Neuron (in vitro differentiated cells): Measurements from ENCODE around the gene HOXD12.

ENCODE experiments used
- H2AFZ ChIP-seq: one replicate; pipeline ENCODE4 v1.6.1; 2013; ENCODE audit warnings: low read depth, mild to moderate bottlenecking, inconsistent platforms, low read length, moderate library complexity
- H3K27me3 ChIP-seq: one replicate; pipeline ENCODE4 v1.6.1; 2013; ENCODE audit warnings: low read length; ENCODE audit not compliant: insufficient read depth
- H3K36me3 ChIP-seq: one replicate; pipeline ENCODE4 v1.6.1; 2013; ENCODE audit warnings: low read length; ENCODE audit not compliant: insufficient read depth
- H3K4me1 ChIP-seq: one replicate; pipeline ENCODE4 v1.6.1; 2013; ENCODE audit warnings: low read length; ENCODE audit not compliant: insufficient read depth
- H3K4me3 ChIP-seq: 2 replicates; pipeline ENCODE4 v1.5.1; 2013; ENCODE audit warnings: mild to moderate bottlenecking, low read length, moderate library complexity
- H3K9me3 ChIP-seq: one replicate; pipeline ENCODE4 v1.6.1; 2013; ENCODE audit warnings: low read length

The HOXD12 gene

GRCh38 chr2:176147800-176148496 lies 48.4 kb downstream of the HOXD12 start:
- Histone ChIP-seq H3K4me3 (no peak overlapping the region), H3K36me3 (no peaks in the 10 kb centered on the region)

GRCh38 chr2:176148751-176149421 lies 49.3 kb downstream of the HOXD12 start:
- peaks cover 93% of the 10 kb centered on the region for H3K27me3 ChIP-seq
- H3K4me3 ChIP-seq = no peak overlapping the region
- no peaks in the 10 kb centered on the region for H3K36me3 ChIP-seq
- no peak overlapping the region for H2AFZ ChIP-seq
- no peaks in the 10 kb centered on the region for H3K9me3 ChIP-seq
- H3K4me1 ChIP-seq = no peaks in the 10 kb centered on the region

More at GRCh38 chr2:176147800-176148496, 48.4 kb downstream of the HOXD12 start:
- Histone ChIP-seq H2AFZ (no peak overlapping the region), H3K4me1 (no peaks in the 10 kb centered on the region), H3K27me3 (peaks cover 92% of the 10 kb centered on the region), H3K9me3 (no peaks in the 10 kb centered on the region)

DNA sequence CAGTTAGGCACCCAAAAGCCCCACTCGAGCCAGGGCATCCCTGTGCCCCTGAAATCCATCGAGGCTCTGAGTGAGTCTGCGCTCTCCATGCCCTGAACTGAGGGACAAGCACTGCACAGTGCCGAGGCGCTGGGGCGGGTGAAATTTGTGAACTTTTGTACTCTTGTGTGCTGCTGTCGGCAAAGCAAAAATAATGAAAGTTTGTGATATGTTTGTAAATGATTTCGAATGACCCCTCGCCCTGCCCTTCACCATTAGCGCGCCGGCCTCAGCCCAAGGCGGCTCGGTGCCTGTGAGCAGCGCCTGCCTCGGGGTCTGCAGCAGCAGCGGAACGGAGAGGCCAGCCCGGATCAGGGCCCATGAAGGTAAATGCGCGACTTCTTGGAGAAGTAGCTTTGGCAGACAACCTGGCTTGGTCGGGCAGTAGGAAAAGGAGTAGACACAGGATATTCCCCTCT lies 49.9 kb downstream of the HOXD12 start:
- Histone ChIP-seq H3K9me3 (no peaks in the 10 kb centered on the region), H3K27me3 (peaks cover 95% of the 10 kb centered on the region), H2AFZ (no peak overlapping the region), H3K36me3 (no peaks in the 10 kb centered on the region), H3K4me1 (no peaks in the 10 kb centered on the region), H3K4me3 (no peak overlapping the region)

DNA sequence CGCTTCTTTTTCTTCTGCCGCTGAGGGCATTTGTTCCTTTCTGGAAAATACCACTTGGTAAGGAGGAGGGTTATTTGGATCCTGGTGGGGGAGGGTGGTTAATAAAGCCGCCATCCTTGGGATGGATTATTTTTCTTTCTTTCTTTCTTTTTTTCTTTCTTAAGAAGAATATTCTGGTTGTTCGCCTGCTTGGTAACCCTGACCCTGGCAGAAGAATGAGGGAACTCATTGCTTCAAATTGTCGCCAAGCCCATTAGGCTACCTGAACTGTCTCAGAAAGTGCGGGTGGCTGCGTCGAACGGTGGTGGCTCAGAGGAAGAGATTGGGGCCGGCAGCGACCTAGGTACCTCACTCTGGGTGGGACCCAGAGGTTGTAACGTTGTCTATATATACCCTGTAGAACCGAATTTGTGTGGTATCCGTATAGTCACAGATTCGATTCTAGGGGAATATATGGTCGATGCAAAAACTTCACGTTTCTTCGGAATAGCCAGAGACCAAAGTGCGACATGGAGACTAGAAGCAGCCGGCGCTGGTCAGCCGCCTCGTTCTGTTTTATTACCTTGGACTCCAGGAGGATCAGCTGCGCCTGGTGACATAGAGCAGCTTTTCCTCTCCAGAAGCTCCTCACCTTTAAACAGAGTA lies 50.5 kb downstream of the HOXD12 start:
- no peak overlapping the region for H2AFZ ChIP-seq
- H3K36me3 ChIP-seq = no peaks in the 10 kb centered on the region
- no peaks in the 10 kb centered on the region for H3K4me1 ChIP-seq
- H3K27me3 ChIP-seq = peaks cover 96% of the 10 kb centered on the region
- H3K9me3 ChIP-seq = no peaks in the 10 kb centered on the region
- H3K4me3 ChIP-seq = no peak overlapping the region

DNA sequence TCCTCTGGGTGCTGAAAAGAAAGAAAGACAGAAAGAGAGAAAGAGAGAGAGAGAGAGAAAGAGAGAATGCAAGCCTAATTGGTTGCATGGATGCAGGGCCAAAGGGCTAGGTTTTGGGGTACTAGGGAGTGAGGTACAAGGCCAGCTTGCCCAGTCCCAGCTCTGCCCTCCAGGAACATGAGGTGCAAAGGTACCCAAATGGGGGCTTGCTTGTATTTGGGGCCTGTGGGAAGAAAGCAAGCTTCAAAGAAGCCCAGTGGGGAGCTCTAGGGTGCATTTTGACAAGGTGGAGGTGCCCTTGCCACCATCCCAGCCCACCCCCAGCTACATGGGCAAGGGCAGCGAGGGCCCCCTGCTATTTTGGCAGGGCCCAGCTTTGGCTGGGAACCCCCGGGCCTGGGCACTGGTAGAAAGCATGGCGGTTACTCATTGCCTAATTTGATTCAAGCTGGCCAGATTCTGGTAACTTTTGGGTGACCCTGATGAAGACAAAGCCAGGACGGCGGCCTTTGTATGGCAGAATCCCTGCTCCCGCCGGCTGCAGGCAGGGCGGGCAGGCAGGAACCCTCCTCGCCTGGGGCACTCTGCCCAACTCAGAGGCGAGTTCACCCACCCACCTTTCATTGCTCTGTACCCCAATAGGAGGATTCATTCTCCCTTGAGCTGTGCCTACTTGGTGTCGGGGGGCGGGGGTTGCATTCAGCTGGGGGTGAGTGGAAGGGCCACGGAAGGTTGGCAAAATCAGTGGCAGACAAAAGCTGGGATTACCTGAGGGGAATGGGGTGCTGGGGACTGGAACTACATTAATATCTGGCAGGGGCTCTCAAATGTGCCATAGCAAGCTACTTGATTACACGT lies 51.2 kb downstream of the HOXD12 start:
- Histone ChIP-seq H3K4me3 (no peak overlapping the region), H3K27me3 (peaks cover 96% of the 10 kb centered on the region), H3K9me3 (no peaks in the 10 kb centered on the region)

DNA sequence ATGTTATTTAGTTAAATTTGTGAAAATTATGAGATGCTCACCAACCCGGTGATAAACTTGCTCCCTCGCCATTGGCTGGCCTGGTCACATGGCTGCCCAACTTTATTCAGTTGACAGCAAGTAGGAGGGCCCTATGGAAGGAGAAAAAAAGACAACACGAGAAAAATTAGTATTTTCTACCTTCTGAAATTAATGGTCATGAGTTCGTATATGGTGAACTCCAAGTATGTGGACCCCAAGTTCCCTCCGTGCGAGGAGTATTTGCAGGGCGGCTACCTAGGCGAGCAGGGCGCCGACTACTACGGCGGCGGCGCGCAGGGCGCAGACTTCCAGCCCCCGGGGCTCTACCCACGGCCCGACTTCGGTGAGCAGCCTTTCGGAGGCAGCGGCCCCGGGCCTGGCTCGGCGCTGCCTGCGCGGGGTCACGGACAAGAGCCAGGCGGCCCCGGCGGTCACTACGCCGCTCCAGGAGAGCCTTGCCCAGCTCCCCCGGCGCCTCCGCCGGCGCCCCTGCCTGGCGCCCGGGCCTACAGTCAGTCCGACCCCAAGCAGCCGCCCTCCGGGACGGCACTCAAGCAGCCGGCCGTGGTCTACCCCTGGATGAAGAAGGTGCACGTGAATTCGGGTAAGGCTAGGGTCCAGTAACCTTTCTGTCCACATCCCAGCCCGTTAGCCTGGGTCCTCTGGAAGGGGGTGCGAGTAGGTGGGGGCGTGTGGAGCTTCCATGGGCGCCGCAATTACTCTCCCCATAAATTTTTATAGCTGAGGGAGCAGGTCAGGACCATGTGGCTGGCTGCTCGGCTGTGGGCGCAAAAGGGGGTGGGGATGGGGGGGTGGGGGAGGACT lies 52.1 kb downstream of the HOXD12 start, which contains the start of gene HOXD4:
Gene HOXD4, plus strand, starts transcription at position 109 of the 846 bp plus-strand sequence. Its CDS starts 84 bp downstream, at position 193.
- no peaks in the 10 kb centered on the region for H3K9me3 ChIP-seq
- H3K4me1 ChIP-seq = no peaks in the 10 kb centered on the region

More for the DNA sequence above, 51.2 kb downstream of the HOXD12 start:
- no peaks in the 10 kb centered on the region for H3K36me3 ChIP-seq
- H2AFZ ChIP-seq = no peak overlapping the region
- no peaks in the 10 kb centered on the region for H3K4me1 ChIP-seq

More for the DNA sequence above, 52.1 kb downstream of the HOXD12 start, which contains the start of gene HOXD4:
- Histone ChIP-seq H3K36me3 (no peaks in the 10 kb centered on the region), H2AFZ (no peak within 1 kb of the TSS), H3K27me3 (peaks cover 96% of the 10 kb centered on the region), H3K4me3 (no peak within 1 kb of the TSS)
